Natural killer cell (primary cell): ENCODE data around the gene ITPRID1. TPM values are rescaled to one million over a fixed set of nuclear protein-coding genes. Genes with fewer than 3 reads are reported as not detected.

Source experiments
- ATAC-seq, 3 donors: fragments of 150-1000 bp in 2 of 3; fragments of 200-7000 bp in 1 of 3; cut with Tn5 transposase; 1 replicate in 1 of 3; 2 replicates in 2 of 3; pipeline ENCODE4 v1.10.0; 2021; ENCODE audit warnings: mild to moderate bottlenecking in 2 of 3, moderate library complexity in 2 of 3
- DNase-seq, 2 donors: peaks; one replicate each; pipeline versions ENCODE4 v3.0.0 to v3.0.0-alpha.2; 2013 to 2021; ENCODE audit warnings: mixed read lengths in 1 of 2
- H3K27ac ChIP-seq: one replicate; pipeline ENCODE4 v1.5.1; 2013; ENCODE audit warnings: mild to moderate bottlenecking, low read length
- H3K27me3 ChIP-seq: one replicate; pipeline ENCODE4 v1.6.1; 2013; ENCODE audit warnings: low read length; ENCODE audit not compliant: control insufficient read depth, insufficient read depth
- H3K36me3 ChIP-seq: one replicate; pipeline ENCODE4 v1.6.1; 2013; ENCODE audit warnings: low read length; ENCODE audit not compliant: control insufficient read depth, insufficient read depth
- H3K4me1 ChIP-seq: one replicate; pipeline ENCODE4 v1.6.1; 2013; ENCODE audit warnings: low read length; ENCODE audit not compliant: control insufficient read depth, insufficient read depth
- H3K4me3 ChIP-seq: one replicate; pipeline ENCODE4 v1.5.1; 2013; ENCODE audit warnings: low read length
- H3K9me3 ChIP-seq: one replicate; pipeline ENCODE4 v1.6.1; 2013; ENCODE audit warnings: low read length; ENCODE audit not compliant: control insufficient read depth, insufficient read depth
- H3K27ac Mint-ChIP-seq, 2 donors: one replicate each; pipeline ENCODE4 v1.8.0; 2022; ENCODE audit warnings: mild to moderate bottlenecking in 2 of 2, mixed read lengths in 2 of 2, moderate library complexity in 1 of 2
- H3K27me3 Mint-ChIP-seq, 2 donors: one replicate each; pipeline ENCODE4 v1.8.0; 2022; ENCODE audit warnings: low read depth in 2 of 2, mixed read lengths in 2 of 2
- H3K36me3 Mint-ChIP-seq: one replicate; pipeline ENCODE4 v1.8.0; 2022; ENCODE audit warnings: mixed read lengths
- H3K4me1 Mint-ChIP-seq, 2 donors: one replicate each; pipeline ENCODE4 v1.8.0; 2022; ENCODE audit warnings: mixed read lengths in 2 of 2
- H3K4me3 Mint-ChIP-seq: one replicate; pipeline ENCODE4 v1.8.0; 2022; ENCODE audit warnings: mild to moderate bottlenecking, moderate library complexity, mixed read lengths
- H3K9me3 Mint-ChIP-seq, 2 donors: one replicate each; pipeline ENCODE4 v1.8.0; 2022; ENCODE audit warnings: mixed read lengths in 2 of 2
- CTCF ChIP-seq: fragments of 200-600 bp; IDR thresholded peaks from one replicate; pipeline ENCODE4 v1.8.0; 2022; ENCODE audit warnings: antibody characterized with exemption
- WGBS: methylation state at CpG from one replicate; pipeline ENCODE4 v1.1.7; 2013; ENCODE audit warnings: missing lambda C conversion rate; ENCODE audit not compliant: insufficient coverage; 5-methylcytosine and 5-hydroxymethylcytosine counted together
- intact Hi-C: fragments of 100-400 bp; cut with micrococcal nuclease; formaldehyde crosslinking; loops from one replicate; pipeline ENCODE4 v1.14.2; 2022
- total RNA-seq, 4 donors: library from RNA; stranded (reverse); fragments of 120-200 nt in 1 of 4; gene quantifications; one replicate each; pipeline versions ENCODE4 v1.2.3 to v1.2.4, GENCODE V29; 2013 to 2022

Gene ITPRID1
- total RNA-seq, 3 donors from 2014 or later (not counting 1 experiment from before 2014, with no cell fraction given): not detected

- TF ChIP-seq CTCF: no peak
- H3K4me3 ChIP-seq: no peak overlapping the region
- Mint-ChIP-seq H3K4me3 (no peak overlapping the region), H3K27ac (no peak overlapping the region), H3K9me3 (no peaks in the 10 kb centered on the region), H3K4me1 (no peaks in the 10 kb centered on the region), H3K36me3 (no peaks in the 10 kb centered on the region), H3K27me3 (peaks cover 0 to 3% of the 10 kb centered on the region in 2 donors)
- H3K27me3 ChIP-seq: no peaks in the 10 kb centered on the region
- WGBS: 84% methylated on average over 2 of the region's 3 CpGs
- no peak overlapping the region for H3K27ac ChIP-seq
- no peaks in the 10 kb centered on the region for H3K9me3 ChIP-seq
- H3K4me1 ChIP-seq: no peaks in the 10 kb centered on the region
- ATAC-seq (no peak), DNase-seq (no peak)
- intact Hi-C loops: no loop called here
- no peaks in the 10 kb centered on the region for H3K36me3 ChIP-seq
Measured at GRCh38 chr7:31702354-31702753, 188.5 kb downstream of the ITPRID1 start.

- no peaks in the 10 kb centered on the region for H3K36me3 ChIP-seq
- intact Hi-C loops: no loop called here
- Mint-ChIP-seq H3K4me3 (no peak overlapping the region), H3K27ac (no peak overlapping the region), H3K9me3 (peaks cover 0 to 2% of the 10 kb centered on the region in 2 donors), H3K36me3 (no peaks in the 10 kb centered on the region), H3K4me1 (no peaks in the 10 kb centered on the region), H3K27me3 (no peaks in the 10 kb centered on the region)
- H3K4me3 ChIP-seq: no peak overlapping the region
- DNase-seq (no peak), ATAC-seq (no peak)
- TF ChIP-seq CTCF: no peak
- no peaks in the 10 kb centered on the region for H3K9me3 ChIP-seq
- 76% methylated on average over 3 of the region's 3 CpGs for WGBS
- no peak overlapping the region for H3K27ac ChIP-seq
- no peaks in the 10 kb centered on the region for H3K27me3 ChIP-seq
- H3K4me1 ChIP-seq: no peaks in the 10 kb centered on the region
Measured at GRCh38 chr7:31705377-31705776, 191.5 kb downstream of the ITPRID1 start.

- no peaks in the 10 kb centered on the region for H3K27me3 Mint-ChIP-seq
- H3K9me3 ChIP-seq: no peaks in the 10 kb centered on the region
- H3K4me3 Mint-ChIP-seq: no peak overlapping the region
- TF ChIP-seq CTCF: no peak
- intact Hi-C loops: no loop called here
- ATAC-seq: no peak
- no peak overlapping the region for H3K27ac ChIP-seq
- no peak overlapping the region for H3K4me3 ChIP-seq
- no peaks in the 10 kb centered on the region for H3K27me3 ChIP-seq
- no peak for DNase-seq
- no peaks in the 10 kb centered on the region for H3K36me3 ChIP-seq
- peaks cover 2 to 7% of the 10 kb centered on the region in 2 donors for H3K9me3 Mint-ChIP-seq
- no peaks in the 10 kb centered on the region for H3K4me1 Mint-ChIP-seq
- no peaks in the 10 kb centered on the region for H3K4me1 ChIP-seq
- no peak overlapping the region for H3K27ac Mint-ChIP-seq
- WGBS: 54% methylated on average over 4 of the region's 5 CpGs
- no peaks in the 10 kb centered on the region for H3K36me3 Mint-ChIP-seq
Measured at GRCh38 chr7:31707089-31707488, 193.2 kb downstream of the ITPRID1 start.

Other genes with a start within 250 kb of the ITPRID1 start
- gene NEUROD6, start 173.4 kb upstream of the ITPRID1 start, total RNA-seq: not detected
- gene PPP1R17, start 173.1 kb downstream of the ITPRID1 start, total RNA-seq: not detected